HT-29 (cell line): ENCODE results near the gene MTMR1. TPM values are rescaled to one million over a fixed set of nuclear protein-coding genes. Genes with fewer than 3 reads are reported as not detected.

ENCODE experiments used
- DNase-seq: peaks from one replicate; pipeline ENCODE4 v3.0.0-alpha.2; 2015; ENCODE audit warnings: low spot score
- total RNA-seq: library from RNA; depleted of rRNA; stranded (reverse); fragments of >200 nt; shearing (Covaris generic); gene quantifications from 2 replicates; pipeline ENCODE4 v1.2.3, GENCODE V29; 2014

MTMR1 gene
- total RNA-seq, 1 experiment from 2014 or later = 17.6 TPM

DNA sequence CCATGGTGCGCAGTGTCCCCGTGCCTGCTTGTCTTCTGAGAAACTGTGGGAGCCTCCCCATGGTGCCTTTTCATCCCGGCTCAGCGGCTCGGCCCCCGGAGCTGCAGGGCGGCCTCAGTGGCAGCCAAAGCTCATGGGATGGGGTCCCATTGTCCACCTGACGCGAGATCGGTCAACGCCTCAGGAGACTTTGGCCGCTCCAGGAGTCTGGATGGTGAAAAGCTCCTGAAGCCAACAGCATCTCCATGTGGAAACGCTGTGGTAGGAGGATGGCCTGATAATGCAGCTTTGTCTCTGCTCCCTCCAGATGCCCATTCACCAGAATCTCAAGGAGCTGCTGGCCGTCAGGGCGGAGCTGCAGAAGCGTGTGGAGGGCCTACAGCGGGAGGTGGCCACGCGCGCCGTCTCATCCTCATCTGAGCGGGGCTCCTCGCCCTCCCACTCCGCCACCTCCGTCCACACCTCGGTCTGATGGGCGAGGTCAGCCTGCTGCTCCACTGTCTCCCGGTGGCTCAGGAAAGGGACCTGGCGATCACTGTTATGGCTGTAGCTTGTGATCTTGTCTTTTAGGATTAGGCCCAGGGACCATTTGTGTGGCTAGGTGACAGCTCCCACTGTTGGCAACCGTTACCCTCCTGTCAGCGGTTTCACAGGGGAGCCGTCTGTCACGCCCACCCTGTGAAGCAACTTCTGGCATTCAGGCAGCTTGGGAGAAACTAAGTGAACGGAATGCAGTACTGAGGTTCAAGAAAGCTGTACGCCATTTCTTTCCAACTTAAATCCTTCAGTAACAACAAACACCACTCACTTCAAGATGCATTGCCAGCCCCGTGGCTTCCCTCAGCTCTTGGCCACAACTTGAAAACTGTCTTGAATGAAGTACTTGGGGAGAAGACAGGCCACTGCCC lies 69.3 kb downstream of the MTMR1 start:
- no peak for DNase-seq

DNA sequence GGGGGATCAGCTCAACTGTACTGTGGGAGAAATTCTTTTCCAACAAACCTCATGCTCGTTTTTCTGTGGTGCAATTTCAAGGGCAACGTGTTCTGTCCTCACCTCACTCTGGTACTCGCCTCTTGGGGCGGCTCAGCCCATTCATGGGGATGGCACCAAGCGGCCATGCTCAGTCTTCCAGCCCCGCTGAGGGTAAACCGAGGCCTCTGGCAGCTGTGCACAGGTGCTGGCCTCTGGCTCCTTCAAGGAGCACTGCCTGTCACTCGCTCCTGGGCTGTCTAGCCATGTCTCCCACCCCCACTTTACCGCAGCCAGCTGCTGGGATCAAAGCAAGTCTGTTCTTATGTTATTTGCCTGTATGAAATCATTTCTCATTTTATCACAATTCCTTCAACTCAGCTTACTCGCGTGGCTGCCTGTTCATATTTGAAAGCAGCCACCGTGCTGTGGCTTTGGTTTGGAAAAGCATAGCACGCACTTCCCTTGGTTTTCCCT lies 70.2 kb downstream of the MTMR1 start:
- no peak for DNase-seq

DNA sequence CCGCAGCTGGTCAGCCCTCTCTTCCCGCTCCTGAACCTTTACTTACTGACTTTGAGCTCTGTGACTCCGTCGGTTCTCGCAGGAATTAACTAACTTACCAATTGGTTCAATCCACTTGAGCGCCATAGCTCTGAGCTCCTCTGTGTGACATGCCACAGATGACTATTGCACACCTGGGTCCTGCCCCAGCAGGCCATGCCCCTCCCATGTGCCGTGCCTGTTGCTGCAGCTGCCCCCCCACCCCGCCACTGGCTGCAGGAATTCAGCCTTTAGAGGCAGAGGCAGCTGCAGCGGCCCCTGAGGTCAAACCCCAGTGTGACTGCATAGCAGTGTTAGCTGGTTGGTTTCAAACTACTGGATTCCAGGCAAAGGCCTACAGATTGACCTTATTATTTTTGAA lies 70.6 kb downstream of the MTMR1 start:
- no peak for DNase-seq

DNA sequence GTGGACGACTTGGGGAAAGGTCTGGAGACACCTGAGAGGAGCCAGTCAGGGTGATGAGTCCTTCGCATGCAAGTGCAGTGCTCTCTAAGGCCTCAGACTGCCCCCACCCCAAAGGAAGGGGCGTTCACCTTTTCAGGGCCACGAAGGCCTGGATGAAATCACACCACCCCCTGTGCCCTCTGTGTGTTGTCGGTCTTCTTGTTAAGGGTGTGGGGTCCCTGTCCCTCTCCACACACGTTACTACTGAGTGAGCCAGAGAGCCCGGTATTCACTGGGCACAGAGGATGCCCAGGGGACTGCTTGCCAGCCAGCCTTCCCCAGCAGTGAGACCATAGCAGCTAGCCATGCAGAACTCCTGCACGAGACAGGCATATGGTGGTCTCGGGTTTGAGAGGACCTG lies 72.0 kb downstream of the MTMR1 start:
- no peak for DNase-seq

DNA sequence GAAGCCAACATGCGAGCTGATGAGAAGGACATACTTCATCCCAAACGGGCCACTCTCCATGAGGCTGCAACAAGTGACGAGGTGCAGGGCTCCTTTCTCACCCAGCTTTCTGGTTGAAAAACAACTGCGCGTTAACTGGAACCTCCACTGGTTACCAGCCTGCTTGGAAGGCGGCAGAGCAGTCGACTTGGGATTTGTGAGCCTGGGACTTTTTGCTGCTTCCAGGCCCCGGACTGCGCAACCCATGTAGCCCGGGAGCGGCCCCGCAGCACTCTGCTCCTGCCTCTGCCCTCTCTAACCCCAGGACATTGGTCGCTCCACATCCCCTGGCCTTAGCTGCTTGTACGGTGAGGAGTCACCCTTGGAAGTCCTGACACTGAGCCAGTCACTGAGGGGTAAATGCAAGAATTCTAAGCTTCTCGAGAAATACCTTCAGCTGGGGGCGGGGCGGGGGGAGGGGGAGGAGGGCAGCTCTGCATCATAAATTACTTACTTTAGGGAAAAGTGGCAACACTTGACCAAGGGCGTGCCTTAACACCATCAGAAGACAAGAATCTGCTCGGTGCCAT lies 72.7 kb downstream of the MTMR1 start:
- DNase-seq = no peak

DNA sequence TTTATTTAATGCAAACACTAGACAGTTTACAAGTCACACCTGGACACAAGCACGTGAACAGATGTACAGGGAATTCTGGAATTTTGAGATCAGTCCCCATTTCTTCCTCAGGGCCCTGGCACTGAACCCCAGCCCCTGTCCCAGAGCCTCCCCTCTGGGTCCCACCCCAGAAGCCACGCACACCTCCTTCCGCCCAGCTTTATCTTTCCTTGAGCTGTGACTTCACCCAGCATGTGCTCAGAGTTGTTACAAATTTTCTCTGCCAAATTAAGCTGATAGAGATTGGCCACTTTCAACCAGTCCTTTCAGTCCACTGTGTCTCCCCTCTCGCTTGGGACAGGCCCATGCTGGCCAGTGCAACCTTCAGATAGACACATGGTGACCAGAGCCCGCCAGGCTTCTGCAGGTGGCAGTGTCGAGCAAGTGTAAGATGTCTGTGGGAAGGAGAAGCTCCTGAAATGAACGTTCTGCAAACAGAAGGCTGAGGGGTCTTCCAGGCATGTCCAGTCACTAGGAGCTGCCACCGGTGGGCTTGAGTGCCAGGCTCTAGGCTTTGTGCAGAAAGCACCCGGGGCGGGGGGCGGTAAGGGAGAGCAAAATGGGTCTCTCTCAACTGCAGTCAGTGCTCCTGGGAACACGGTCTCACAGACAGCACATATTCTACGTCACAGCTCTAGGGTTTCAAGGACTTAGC lies 73.3 kb downstream of the MTMR1 start:
- DNase-seq = peak; percentile 13

DNA sequence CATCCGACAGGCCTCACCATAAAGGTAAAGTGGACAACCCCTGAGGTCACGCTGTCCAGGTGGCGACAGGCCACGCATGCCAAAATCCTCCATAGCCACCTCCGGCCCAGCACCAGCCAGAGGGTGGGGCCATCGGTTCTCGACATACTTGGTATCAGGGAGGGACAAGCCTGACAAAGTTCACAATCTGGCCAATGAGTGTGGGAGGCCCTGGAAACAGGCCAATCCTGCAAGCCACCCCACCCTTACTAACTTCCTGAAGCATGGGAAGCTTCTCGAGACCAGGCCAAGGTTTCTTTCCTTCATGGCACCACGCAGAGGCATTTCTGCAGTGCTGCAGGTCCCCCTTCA lies 73.8 kb downstream of the MTMR1 start:
- DNase-seq = peak; percentile 34

DNA sequence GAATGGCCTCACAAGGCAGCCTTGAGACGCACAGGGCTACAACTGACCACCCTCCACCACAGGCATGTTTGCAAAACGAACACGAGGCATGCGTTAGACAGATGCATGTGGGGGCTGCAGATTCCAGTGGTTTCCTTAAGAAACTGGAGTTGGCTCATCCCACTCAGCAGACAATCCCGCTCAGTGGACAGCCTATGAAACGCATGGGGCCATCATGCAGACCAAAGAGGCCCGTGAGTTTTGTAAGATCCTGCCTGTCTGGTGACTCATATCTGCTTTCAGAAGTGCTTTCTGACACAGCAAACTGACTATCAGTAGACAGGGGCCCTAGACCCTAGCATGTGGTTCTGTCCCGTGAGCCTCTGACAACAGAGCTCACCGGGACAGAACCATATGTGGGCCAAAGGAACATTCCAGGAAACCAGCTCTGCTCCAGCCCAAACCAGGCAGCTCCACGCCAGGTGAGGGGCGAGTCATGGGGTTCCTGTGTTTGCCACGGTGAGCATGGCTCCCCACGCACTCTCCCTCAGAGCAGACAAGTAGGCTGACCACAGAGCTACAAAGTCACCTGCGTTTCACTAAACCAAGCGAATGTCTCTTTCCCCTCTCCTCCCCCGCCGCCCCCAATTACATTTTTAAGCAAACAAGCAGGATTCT lies 74.4 kb downstream of the MTMR1 start:
- no peak for DNase-seq

DNA sequence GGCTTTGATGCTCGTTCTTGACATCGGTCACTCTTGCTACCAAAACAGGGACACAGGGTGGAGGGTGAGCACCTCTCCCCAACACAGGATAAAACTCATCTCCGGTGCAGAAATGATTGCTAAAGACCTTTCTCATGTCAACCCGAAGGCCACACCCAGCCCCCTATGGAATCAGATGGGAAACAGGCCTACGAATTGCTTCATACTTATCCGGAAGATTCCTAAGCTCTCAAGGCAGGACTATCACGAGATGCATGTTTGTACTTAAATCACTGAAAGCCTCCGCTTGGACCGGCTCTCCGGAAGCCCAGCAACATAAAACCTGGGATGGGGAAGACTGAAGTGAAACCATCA lies 74.9 kb downstream of the MTMR1 start:
- DNase-seq = no peak

DNA sequence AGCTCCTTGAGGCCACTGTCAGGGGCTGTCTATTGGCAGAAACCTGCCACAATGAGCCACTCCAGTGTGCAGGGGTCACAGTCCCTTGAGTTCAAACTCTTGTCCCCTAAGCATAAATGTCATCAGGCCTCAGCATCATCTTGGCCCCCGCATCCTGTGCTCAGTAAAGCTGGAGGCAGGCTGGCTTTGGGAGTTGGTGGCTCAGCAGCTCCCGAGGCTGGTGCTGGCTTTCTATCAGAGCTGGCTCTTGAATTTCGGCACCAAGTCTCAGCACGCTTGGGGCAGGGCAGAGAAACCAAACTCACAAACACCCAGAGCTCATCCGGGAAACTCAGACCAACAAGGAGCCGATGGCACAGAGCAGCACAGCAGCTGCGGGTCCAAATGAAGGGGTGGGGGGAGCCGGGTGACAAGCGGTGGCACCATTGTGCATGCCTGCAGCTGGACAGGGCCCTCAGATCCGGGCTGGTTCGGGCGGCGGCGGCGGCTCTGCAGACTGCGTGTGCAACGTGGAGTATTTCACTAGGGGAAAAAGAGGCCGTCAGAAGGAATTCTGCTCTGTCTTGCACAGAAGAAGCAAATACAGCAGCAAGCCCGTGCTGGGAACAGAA lies 75.5 kb downstream of the MTMR1 start:
- DNase-seq = no peak

DNA sequence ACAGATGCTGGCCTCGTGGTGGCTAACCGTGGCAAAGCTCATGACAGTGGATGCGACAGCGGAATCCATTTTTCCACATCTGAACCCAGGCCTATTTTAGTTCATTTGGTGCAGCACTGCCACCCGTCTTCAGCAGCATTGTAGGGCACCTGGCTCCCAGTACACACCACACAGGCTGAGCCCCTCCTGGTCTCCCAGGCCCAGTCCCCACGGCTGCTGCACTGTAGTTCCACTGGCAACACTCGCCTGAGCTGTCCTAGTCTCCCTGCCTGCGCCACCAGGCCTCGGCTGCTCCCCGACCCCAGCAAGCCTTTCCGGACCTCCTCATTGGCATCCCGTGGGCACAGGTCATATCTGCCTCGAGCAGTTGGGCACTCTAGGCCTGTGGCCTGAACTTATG lies 76.2 kb downstream of the MTMR1 start:
- no peak for DNase-seq

DNA sequence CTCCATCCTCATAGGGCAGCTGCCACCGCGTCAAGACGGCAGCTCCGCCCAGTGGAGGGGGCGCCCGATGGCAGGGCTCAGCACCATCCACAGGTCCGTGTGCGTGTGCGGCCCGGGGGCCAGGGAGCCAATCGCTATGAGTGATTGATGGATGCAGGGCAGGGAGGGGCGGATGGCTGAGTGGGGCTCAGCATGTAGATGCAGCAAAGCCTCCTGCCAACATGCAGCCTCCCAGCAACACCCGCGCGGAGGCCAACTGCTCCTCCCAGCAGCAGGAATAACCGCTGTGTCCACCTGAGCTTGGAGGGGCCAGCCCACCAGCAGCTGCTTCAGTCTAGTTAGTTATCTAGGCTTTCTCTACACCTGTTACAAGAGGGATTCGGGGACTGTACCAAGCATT lies 77.4 kb downstream of the MTMR1 start:
- DNase-seq = no peak

DNA sequence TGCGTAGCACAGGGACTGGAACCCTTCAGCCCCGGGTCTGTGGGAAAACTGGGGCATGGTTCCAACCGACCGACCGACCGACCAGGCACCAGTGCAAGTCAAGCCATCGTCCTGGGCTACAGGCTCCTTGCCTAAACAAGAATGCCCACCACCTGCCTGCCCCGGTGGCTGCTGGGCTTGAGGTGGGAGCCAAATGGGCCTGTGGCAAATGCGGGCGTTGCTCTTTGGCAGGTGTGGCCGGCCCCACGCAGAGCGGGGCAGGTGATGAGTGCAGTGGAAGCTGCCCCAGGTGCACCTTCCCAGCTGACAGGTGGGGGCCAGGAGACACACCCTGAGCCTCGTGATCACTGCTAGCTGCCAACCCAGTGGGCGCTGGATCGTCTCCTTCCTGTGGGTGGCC lies 77.9 kb downstream of the MTMR1 start:
- no peak for DNase-seq

DNA sequence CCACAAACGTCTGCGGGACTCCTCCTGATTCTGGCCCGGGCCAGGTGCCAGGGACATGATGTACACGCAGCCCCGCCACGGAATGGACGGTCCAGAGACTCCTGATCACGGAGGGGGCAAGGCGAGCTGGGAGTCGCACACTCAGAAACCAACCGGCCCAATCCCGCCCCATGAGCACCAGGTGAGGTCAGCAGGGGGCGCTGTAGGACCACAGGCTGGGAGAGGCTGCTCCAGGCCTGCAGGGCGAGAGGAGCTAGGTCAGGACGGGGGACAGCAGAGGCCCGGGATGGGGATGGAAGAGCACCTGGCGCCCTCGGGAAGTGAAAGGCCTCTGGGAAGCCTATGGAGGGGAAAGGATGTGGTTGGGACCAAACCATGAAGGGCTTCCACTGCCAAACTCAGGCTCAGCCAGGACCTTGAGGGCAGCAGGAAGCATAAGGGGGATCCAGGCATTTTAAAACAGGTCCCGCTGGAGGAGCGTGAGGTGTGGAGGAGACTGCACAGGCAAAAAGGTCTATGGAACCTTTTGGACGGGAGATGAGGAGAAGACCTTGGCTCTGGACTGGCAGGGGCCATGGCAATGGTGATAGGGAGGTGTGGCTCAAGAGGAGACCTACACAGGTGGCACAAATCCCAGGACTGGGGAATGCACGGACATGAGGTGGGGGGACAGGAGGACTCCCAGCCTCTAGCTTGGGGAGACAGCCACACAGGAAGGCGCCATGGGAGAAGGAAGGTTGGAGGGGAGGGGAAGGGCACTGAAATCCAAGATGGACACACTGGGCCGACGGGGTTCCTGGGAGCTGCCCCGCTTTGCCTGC lies 79.2 kb downstream of the MTMR1 start:
- peak; percentile 87 for DNase-seq

DNA sequence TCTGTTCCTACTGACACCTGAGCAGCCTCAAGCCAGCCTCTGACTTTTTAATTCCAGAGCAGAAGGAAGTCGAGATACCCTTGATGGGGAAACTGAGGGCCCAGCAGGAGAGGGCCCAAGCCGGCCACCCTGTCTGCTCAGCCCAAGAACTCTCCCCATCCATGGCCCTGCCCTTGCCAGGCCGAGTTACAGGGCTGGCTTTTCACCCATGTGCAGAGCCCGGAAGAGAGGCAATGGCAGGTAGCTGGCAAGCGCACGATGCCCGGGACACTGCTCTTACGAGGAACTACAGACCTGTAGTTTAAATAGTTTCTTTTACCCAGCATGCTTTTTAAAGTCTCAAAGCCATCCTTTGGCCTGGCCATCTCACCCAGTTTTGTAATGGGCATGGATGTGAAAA lies 79.9 kb downstream of the MTMR1 start:
- no peak for DNase-seq

DNA sequence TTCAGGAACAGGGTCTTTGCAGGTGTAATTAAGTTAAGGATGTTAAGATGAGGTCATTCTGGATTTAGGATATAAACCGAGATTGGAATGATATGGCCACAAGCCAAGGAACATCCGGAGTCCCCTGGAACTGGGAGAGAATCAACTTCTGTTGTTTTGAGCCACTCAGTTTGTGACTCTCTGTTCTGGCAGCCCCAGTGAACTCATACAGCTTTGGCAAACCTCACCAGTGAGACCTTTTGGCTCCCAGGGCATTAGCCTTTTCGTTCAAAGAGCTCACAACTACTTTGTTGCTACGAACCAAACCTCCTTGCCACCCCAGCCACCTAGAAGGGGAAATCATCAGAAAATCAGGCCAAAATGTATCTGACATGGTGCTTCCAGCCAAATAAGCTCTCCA lies 80.4 kb downstream of the MTMR1 start:
- DNase-seq = no peak

DNA sequence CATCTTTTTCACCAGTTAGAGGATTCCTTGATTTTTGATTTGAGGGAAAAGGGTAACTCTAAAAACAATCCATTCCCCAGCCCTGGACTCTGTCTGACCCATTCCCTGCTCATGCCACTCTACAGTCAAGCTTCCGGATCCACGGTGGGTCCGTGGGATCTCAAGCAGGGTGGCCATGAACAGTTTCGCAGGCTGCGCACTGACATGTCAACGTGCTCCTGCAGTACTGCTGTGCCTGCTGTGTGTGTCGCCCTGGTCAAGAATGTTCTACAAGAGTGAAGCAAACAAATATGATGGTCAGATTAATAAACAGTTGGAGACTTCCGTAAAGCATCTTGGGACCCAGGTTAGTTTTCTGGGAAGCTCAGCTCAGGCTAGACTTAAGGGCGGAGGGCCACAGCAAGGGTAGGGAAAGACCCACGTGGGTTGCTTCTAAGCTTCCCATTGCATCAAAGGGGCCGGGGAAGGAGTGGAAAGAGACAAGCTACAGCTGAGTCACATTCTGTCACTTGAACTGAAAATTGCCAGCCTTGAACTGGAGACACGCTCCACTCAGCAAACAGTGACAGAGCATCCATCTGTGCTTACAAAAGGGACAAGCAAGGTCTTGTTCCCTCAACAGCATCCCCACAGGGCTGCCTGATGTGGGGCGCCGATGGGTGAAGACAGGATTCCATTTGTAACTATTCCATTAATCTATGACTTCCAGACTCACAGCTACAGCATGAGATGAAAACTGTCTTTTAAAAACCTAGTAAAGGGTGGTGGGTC lies 81.8 kb downstream of the MTMR1 start:
- no peak for DNase-seq

DNA sequence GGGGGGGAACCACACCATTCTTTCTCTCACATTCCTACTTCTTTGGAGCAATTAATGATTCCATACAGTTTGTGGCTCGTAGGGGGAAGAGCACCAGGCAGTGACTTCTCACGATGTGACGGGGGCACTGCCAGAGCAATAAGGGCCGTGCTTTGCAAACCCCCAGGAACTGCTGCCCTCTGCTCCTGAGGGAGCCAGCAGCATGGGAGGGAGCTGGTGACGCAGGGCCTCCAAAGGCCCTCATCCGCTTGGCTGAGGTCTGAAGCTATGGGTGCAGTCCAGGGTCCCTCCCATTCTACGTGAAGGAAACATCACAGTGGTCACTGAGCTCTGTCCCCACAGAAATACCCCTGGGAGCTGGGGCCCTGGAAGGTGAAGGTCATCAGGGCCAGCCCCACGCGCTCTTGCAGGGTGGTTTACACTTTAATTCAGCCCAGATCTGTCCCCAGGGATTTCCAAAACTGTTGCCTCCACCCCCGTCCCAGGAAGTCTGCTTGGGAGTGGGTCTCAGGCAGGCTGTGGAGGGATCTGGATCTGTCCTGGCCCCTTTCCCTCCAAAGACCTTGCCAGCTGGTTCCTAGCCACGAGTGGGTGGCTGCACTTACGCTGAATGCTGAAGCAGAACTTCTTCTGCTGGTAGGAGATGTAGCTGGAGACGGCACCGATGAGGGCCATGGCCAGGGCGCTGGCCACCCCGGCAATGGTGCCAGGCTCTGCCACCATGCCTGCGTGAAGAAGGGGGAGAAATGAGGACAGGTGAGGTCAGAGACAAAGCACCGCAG lies 82.6 kb downstream of the MTMR1 start:
- DNase-seq = no peak

DNA sequence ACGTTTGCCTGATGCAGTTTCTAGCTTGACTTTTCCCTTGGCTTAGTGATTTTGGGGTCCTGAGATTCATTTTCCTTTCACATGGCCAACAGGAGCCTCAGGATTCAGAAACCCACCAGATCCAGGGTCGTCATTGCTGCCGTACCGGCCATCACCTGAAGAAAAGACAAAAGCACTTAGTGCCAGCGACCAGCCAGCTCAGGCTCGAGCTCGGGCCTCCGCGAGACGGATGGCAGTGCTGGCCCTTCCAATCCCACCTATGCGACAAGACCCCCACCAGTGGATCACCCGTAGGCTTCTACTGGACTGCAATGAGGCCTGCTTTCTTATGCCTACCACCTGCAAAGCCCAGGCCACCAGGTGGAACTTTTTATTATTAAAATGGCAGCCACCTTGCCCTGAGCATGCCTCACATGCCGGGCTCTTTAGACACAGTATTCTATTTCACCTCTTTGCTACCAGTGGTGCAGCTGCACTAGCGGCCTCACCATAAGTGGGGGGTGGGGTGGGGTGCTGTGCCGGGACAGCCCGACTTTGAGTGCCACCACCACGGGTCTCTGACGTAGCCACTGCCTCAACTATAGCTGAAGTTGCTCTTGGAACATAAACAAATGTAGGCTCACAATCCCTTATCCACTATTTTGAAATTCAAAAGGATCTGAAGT lies 84.3 kb downstream of the MTMR1 start:
- no peak for DNase-seq
